WI38 (cell line): ENCODE measurements around the gene NAT9.

Experiments
- H3K4me3 ChIP-seq: 2 replicates; pipeline ENCODE4 v1.5.1; 2011; ENCODE audit warnings: low read depth, mild to moderate bottlenecking, control low read depth, low read length
- TF ChIP-seq, protein P1 (sequence below): IDR thresholded peaks from 2 replicates; pipeline ENCODE4 v1.5.1; 2012; ENCODE audit warnings: low read depth, mild to moderate bottlenecking, control low read depth, low read length

Gene NAT9

DNA sequence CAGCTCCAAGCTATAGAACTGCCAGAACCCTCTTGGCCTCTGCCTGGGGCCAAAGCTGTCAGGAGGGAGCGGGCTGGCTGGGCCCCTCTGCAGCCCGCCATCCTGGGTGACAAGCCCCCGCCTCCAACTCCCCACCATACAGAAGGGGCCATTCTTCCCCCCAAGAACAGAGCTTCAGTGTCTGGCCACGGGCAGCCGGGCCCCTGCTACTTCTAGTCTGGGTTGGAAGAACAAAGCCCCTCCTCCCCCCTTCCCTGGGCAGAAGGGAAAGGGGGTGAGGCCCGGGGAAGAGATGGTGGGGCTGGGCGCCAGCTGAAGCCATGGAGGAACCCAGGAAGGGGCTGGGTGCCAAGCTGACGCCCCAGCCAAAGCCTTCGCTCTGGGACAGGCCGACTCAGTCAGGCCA lies 9.0 kb downstream of the NAT9 start:
- no peak overlapping the region for H3K4me3 ChIP-seq
- TF ChIP-seq, protein P1, sequence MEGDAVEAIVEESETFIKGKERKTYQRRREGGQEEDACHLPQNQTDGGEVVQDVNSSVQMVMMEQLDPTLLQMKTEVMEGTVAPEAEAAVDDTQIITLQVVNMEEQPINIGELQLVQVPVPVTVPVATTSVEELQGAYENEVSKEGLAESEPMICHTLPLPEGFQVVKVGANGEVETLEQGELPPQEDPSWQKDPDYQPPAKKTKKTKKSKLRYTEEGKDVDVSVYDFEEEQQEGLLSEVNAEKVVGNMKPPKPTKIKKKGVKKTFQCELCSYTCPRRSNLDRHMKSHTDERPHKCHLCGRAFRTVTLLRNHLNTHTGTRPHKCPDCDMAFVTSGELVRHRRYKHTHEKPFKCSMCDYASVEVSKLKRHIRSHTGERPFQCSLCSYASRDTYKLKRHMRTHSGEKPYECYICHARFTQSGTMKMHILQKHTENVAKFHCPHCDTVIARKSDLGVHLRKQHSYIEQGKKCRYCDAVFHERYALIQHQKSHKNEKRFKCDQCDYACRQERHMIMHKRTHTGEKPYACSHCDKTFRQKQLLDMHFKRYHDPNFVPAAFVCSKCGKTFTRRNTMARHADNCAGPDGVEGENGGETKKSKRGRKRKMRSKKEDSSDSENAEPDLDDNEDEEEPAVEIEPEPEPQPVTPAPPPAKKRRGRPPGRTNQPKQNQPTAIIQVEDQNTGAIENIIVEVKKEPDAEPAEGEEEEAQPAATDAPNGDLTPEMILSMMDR: no peak

DNA sequence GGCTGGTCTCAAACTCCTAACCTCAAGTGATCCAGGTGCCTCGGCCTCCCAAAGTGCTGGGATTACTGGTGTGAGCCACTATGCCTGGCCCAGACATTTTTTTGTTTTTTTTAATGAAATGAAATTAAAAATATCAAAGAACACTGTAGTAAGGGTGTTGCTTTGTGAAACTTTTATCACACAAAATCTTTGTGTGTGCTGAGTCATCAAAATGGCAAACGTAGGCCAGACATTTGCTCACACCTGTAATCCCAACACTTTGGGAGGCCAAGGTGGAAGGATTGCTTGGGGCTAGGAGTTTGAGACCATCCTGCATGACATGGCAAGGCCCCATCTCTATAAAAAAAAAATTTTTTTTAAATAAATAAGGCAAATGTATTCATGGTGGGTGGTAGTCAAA lies 9.7 kb downstream of the NAT9 start:
- TF ChIP-seq, protein P1: no peak
- no peak overlapping the region for H3K4me3 ChIP-seq

DNA sequence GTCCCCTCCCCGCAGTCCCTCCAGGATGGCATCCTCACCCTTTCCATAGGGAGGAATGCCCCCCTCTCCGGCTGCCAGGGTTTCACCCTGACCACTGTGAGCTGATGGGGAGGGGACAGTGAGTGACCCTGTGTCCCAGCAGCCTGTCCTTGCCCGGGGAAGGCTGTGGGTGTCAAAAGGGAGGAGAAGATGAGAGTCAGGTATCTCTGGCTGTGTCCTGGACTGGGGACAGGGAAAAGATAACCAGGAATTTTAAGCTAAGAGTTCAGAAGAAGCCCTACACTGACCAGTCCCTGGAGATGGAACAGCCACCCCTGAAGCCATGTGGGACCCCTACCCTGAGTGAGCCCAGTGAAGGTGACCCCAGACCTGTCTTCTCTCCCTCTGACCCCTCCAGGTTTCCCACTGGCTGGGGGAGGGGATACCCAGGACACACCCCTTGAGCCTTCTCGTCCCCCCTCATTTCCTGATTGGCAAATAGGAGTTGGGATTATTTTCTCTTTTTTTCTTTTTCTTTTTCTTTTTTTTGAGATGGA lies 11.3 kb downstream of the NAT9 start:
- TF ChIP-seq, protein P1: no peak
- no peak overlapping the region for H3K4me3 ChIP-seq

DNA sequence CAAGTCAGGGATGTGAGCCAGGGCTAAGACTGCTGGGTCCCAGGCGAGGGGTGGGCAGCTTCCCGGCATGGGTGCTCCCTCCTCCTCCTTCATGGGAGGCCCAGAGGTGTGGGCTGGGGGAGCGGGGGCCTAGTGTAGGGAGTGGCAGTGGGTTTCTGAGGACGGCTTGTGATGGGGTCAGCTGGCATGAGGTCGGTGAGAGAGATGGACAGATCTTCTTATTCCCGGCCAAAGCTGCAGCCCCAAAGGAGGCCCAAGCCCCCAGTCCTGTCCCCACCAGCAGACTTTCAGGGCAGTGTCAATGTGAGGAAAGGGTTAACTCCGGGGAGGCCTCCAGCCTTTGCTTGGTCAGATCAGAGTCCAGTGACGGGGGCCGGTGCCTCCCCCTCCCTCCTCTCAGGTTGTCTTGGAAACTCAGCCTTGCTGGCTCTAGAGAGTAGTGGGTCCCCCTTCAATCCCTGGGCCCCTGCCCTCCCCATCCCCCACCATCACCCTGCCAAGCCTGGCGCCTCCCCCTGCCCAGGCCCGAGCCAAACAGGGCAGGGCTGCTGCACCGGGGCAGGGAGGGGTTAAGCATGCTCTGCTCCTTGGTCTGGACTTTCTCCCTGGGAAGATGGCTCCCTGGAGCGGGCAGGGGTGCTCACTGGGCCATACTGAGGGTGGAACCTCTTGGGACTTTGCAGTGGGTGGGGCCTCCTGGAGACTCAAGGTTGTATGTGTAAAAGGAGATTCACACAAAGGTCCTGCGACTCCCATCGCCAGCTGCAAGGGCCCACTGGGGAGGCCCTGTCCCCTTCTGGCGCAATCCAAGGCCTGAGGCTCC lies 12.4 kb downstream of the NAT9 start:
- TF ChIP-seq, protein P1: no peak
- no peak overlapping the region for H3K4me3 ChIP-seq

DNA sequence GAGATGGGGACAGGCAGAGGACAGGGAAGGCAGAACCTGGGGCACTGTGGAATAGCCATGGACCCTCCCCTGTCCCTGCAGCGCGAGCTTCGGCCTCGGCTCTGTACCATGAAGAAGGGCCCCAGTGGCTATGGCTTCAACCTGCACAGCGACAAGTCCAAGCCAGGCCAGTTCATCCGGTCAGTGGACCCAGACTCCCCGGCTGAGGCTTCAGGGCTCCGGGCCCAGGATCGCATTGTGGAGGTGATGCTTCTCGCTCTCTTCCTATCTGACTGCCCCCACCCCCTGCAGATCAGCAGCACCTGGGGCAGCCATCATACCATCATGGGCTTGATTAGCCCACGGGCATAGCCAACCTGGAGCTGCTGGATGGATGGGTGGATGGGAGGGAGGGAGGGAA lies 14.2 kb downstream of the NAT9 start:
- TF ChIP-seq, protein P1: no peak
- no peak overlapping the region for H3K4me3 ChIP-seq

DNA sequence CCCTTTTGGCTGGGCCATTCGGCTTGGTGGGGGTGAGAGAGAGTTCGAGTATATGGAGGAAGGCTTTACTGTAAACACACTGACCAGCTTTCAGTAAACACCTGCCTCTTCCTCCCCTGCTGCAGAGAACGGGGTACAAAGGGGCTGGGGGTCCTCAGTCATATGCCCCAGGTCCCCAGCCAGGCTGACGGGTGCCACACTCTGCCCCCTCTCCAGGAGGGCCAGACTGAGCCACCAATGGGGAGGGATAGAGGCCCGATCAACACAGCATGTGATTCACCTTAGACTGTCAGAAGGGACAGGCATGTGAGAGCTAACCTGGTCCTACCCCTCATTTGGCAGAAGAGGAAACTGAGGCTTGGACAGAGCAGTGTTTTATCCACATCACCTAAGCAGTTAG lies 14.7 kb downstream of the NAT9 start:
- TF ChIP-seq, protein P1: no peak
- H3K4me3 ChIP-seq: no peak overlapping the region

DNA sequence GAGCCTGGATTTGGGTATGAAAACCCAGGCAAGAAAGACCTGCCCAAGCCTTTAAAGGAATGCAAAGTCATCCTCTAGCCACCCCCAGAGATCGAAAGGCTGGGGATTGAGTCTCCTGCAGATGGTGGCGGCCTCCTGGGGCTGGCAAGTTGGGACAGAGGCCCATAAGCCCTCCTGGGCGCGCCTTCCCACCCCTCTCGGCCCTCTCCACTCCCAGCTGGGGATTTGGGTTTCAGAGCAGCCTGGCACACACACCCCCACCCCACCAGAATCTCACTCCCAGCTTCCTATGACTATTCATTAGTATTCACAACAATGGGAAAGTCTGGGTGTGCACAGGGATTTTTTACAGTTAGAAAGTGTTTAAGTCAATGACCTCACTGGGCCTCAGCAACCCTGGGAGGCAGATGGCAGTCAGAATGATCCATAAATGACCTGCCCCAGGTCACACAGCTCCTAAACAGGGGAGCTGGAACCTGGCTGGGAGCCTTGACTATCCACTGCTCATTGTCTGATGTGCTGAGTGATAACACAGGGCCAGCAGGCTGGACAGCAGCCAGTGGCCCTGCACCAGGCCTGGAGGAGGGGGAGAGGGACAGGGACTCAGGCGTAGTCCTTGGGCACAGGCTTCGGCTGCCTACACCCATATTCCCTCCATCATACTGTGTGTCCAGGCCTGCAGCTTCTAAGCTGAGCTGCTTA lies 15.6 kb downstream of the NAT9 start:
- H3K4me3 ChIP-seq: no peak overlapping the region
- TF ChIP-seq, protein P1: no peak
